K562 (cell line): ENCODE measurements around the gene GDF15. TPM values are rescaled to one million over a fixed set of nuclear protein-coding genes. Genes with fewer than 3 reads are reported as not detected.

Experiments used
- ADNP ChIP-seq: fragments of 200-800 bp; sonication (Bioruptor generic); IDR thresholded peaks from 2 replicates; pipeline ENCODE4 v1.6.1; 2016; ENCODE audit warnings: missing genetic modification characterization, missing compliant biosample characterization
- CSDE1 ChIP-seq, 2 experiments: fragments of 450-650 bp; IDR thresholded peaks; 2 replicates each; pipeline ENCODE4 v1.6.1; 2016; ENCODE audit warnings: mild to moderate bottlenecking in 1 of 2
- ETS2 ChIP-seq: IDR thresholded peaks from 2 replicates; pipeline ENCODE4 v1.6.1; 2016; ENCODE audit warnings: borderline replicate concordance, missing genetic modification characterization, mild to moderate bottlenecking, moderate library complexity, missing compliant biosample characterization; ENCODE audit not compliant: poor library complexity, severe bottlenecking
- HDAC2 ChIP-seq: fragments of 450-650 bp; IDR thresholded peaks from 2 replicates; pipeline ENCODE4 v1.6.1; 2016; ENCODE audit warnings: mild to moderate bottlenecking
- HMGN3 ChIP-seq: IDR thresholded peaks from 2 replicates; pipeline ENCODE4 v1.6.1; 2011; ENCODE audit warnings: borderline replicate concordance, low read depth, mild to moderate bottlenecking, mixed read lengths, low read length; ENCODE audit not compliant: insufficient read length; ENCODE audit errors: extremely low read depth
- L3MBTL2 ChIP-seq: fragments of 450-650 bp; IDR thresholded peaks from 2 replicates; pipeline ENCODE4 v1.6.1; 2016; ENCODE audit warnings: mild to moderate bottlenecking, moderate library complexity
- MAZ ChIP-seq, 2 experiments: fragments of 450-650 bp in 1 of 2; sonication (generic) in 1 of 2; formaldehyde crosslinking; IDR thresholded peaks in 1 of 2; conservative IDR thresholded peaks in 1 of 2; 2 replicates each; pipeline versions ENCODE4 v1.4.0 to v1.5.0; 2020; ENCODE audit warnings: mild to moderate bottlenecking in 1 of 2, missing genetic modification reagents in 1 of 2
- NFE2 ChIP-seq: IDR thresholded peaks from 2 replicates; pipeline ENCODE4 v1.6.1; 2014; ENCODE audit warnings: antibody characterized with exemption, low read depth
- SAP30 ChIP-seq: fragments of 200-600 bp; sonication (generic); IDR thresholded peaks from 2 replicates; pipeline ENCODE4 v1.6.1; 2012; ENCODE audit warnings: borderline replicate concordance, low read depth, mild to moderate bottlenecking, moderate library complexity, low read length, control low read depth, inconsistent platforms; ENCODE audit not compliant: insufficient read depth, poor library complexity, severe bottlenecking
- TOE1 ChIP-seq, 2 experiments: fragments of 450-650 bp in 1 of 2; sonication (generic) in 1 of 2; formaldehyde crosslinking in 1 of 2; IDR thresholded peaks; 2 replicates each; pipeline versions ENCODE4 v1.7.1 to v1.8.0; 2016 to 2022; ENCODE audit warnings: borderline replicate concordance in 2 of 2, mild to moderate bottlenecking in 2 of 2, antibody characterized with exemption in 1 of 2, inconsistent platforms in 1 of 2, low read depth in 1 of 2, missing genetic modification reagents in 1 of 2, moderate library complexity in 1 of 2
- ZC3H8 ChIP-seq: fragments of 450-650 bp; IDR thresholded peaks from 2 replicates; pipeline ENCODE4 v1.6.1; 2017
- ZNF12 ChIP-seq: sonication (generic); formaldehyde crosslinking; IDR thresholded peaks from 2 replicates; pipeline ENCODE4 v1.4.0; 2020; ENCODE audit warnings: mild to moderate bottlenecking, missing genetic modification reagents
- ZNF212 ChIP-seq: fragments of 450-650 bp; formaldehyde crosslinking; IDR thresholded peaks from 2 replicates; pipeline ENCODE4 v1.4.0; 2020; ENCODE audit warnings: mild to moderate bottlenecking
- ZNF668 ChIP-seq: fragments of 250-450 bp; sonication (Bioruptor Pico); IDR thresholded peaks from 2 replicates; pipeline ENCODE4 v1.8.0; 2022; ENCODE audit warnings: mild to moderate bottlenecking, inconsistent platforms
- polyA plus RNA-seq, 8 experiments: library from polyadenylated mRNA; depleted of rRNA in 4 of 8; stranded (reverse) in 5 of 8; unstranded in 3 of 8; fragments of >200 nt; fragmentation: Nextera tagmentation in 2 of 8; fragmentation: Illumina TruSeq in 1 of 8; extraction: Ambion mirVana in 2 of 8; extraction: Trizol in 1 of 8; gene quantifications; 2 replicates each; pipeline versions ENCODE4 v1.2.1 to v1.2.3, GENCODE V29; 2011 to 2014; ENCODE audit warnings: inconsistent platforms in 1 of 8, missing spikeins in 1 of 8
- total RNA-seq, 7 experiments: library from RNA; depleted of rRNA in 6 of 7; stranded (reverse); fragments of >200 nt in 6 of 7; fragmentation: Illumina TruSeq in 2 of 7; extraction: Trizol in 2 of 7; gene quantifications; 2 replicates each; pipeline versions ENCODE4 v1.2.1 to v1.2.3, GENCODE V29; 2011 to 2021; ENCODE audit warnings: low replicate concordance in 1 of 7
- TF ChIP-seq, protein P1 (sequence below): sonication (generic); formaldehyde crosslinking; IDR thresholded peaks from 2 replicates; pipeline ENCODE4 v1.8.1; 2023; ENCODE audit warnings: mild to moderate bottlenecking, missing genetic modification reagents
- TF ChIP-seq, protein P2 (sequence below): fragments of 250-450 bp; sonication (Bioruptor Pico); IDR thresholded peaks from 2 replicates; pipeline ENCODE4 v1.4.0; 2020; ENCODE audit warnings: mild to moderate bottlenecking, moderate library complexity, borderline replicate concordance

GDF15 gene
- total and polyA plus RNA-seq, 9 of the 15 experiments (the other 6 are each of a cell fraction or from before 2014, with no cell fraction given), result 2.3 to 82.4 (median 12.5) TPM

DNA sequence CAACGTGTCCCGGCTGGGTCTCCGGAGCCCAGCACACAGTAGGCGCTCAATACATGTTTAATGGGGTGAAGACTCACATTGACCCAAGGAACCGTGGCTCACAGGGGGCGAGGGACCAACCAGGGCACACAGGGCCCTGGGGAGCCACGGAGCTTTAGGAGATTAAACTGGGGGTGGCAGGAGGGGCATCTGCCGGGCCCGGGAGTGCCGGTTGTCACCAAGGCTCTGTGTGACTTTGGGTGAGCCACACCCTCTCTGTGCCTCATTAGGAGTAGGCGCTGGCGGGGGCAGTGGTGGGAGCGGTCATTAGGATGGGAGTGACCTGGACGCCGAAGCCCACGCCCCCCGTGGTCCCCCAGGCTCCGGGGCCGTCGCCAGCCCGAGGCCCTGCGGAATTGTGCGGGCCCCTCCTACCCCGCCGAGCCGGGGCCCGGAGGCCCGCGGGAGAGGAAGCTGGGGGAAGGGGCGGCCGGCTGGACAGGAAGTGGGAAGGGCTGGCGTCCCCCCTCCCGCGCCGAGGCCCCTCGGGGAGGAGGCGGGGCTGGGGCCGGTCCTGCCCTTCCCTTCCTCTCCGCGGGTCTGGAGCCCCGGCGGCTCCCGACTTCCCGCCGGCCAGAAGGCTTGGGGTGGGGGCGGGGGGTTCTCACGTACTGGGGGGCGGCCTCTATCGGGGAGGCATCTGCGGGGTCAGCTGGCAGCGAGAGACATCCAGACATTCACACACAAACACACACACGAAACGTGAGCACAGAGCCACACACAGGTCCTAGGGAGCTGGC lies 31.5 kb downstream of the GDF15 start (continued):
- TF ChIP-seq L3MBTL2, result peak; percentile 83
- peak; percentile 79; the same call in 1 of the 2 replicates for TF ChIP-seq ADNP (tag)
- TF ChIP-seq HMGN3, result peak; percentile 68
- TF ChIP-seq ZC3H8, result no peak
- 0 out of 2 replicates have a peak, but pooled peaks have one; percentile 57 for TF ChIP-seq ZNF212 (CRISPR knock-in tag)
- no peak for TF ChIP-seq CSDE1 (IDR thresholded peaks at IDR 0.05)
- peak; percentile 38 for TF ChIP-seq SAP30
- TF ChIP-seq TOE1 (IDR thresholded peaks at IDR 0.05; ENCODE audit: borderline replicate concordance), result 0 out of 2 replicates have a peak, but pooled peaks have one; percentile 15
- TF ChIP-seq TOE1 (CRISPR knock-in tag; IDR thresholded peaks at IDR 0.05; ENCODE audit: borderline replicate concordance, low read depth), result no peak
- TF ChIP-seq ETS2 (tag), result no peak
- TF ChIP-seq MAZ (CRISPR knock-in tag; conservative IDR thresholded peaks at IDR 0.05 in 1 of 2, IDR thresholded peaks at IDR 0.05 in 1 of 2), result peak; percentile 87 to 92
- TF ChIP-seq ZNF12, result no peak
- peak; percentile 89 for TF ChIP-seq HDAC2
- TF ChIP-seq ZNF668, result no peak
- no peak for TF ChIP-seq NFE2
- TF ChIP-seq, protein P1, sequence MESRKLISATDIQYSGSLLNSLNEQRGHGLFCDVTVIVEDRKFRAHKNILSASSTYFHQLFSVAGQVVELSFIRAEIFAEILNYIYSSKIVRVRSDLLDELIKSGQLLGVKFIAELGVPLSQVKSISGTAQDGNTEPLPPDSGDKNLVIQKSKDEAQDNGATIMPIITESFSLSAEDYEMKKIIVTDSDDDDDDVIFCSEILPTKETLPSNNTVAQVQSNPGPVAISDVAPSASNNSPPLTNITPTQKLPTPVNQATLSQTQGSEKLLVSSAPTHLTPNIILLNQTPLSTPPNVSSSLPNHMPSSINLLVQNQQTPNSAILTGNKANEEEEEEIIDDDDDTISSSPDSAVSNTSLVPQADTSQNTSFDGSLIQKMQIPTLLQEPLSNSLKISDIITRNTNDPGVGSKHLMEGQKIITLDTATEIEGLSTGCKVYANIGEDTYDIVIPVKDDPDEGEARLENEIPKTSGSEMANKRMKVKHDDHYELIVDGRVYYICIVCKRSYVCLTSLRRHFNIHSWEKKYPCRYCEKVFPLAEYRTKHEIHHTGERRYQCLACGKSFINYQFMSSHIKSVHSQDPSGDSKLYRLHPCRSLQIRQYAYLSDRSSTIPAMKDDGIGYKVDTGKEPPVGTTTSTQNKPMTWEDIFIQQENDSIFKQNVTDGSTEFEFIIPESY (CRISPR knock-in tag), result 0 out of 2 replicates have a peak, but pooled peaks have one; percentile 4
- TF ChIP-seq, protein P2, sequence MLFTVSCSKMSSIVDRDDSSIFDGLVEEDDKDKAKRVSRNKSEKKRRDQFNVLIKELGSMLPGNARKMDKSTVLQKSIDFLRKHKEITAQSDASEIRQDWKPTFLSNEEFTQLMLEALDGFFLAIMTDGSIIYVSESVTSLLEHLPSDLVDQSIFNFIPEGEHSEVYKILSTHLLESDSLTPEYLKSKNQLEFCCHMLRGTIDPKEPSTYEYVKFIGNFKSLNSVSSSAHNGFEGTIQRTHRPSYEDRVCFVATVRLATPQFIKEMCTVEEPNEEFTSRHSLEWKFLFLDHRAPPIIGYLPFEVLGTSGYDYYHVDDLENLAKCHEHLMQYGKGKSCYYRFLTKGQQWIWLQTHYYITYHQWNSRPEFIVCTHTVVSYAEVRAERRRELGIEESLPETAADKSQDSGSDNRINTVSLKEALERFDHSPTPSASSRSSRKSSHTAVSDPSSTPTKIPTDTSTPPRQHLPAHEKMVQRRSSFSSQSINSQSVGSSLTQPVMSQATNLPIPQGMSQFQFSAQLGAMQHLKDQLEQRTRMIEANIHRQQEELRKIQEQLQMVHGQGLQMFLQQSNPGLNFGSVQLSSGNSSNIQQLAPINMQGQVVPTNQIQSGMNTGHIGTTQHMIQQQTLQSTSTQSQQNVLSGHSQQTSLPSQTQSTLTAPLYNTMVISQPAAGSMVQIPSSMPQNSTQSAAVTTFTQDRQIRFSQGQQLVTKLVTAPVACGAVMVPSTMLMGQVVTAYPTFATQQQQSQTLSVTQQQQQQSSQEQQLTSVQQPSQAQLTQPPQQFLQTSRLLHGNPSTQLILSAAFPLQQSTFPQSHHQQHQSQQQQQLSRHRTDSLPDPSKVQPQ, result peak; percentile 54; the same call in 1 of the 2 replicates
